ENCODE data around the gene CARMIL3. TPM values are rescaled to one million over a fixed set of nuclear protein-coding genes. Genes with fewer than 3 reads are reported as not detected.

CARMIL3 gene
- total RNA-seq, 1 donor from 2014 or later: 0.60 TPM

DNA sequence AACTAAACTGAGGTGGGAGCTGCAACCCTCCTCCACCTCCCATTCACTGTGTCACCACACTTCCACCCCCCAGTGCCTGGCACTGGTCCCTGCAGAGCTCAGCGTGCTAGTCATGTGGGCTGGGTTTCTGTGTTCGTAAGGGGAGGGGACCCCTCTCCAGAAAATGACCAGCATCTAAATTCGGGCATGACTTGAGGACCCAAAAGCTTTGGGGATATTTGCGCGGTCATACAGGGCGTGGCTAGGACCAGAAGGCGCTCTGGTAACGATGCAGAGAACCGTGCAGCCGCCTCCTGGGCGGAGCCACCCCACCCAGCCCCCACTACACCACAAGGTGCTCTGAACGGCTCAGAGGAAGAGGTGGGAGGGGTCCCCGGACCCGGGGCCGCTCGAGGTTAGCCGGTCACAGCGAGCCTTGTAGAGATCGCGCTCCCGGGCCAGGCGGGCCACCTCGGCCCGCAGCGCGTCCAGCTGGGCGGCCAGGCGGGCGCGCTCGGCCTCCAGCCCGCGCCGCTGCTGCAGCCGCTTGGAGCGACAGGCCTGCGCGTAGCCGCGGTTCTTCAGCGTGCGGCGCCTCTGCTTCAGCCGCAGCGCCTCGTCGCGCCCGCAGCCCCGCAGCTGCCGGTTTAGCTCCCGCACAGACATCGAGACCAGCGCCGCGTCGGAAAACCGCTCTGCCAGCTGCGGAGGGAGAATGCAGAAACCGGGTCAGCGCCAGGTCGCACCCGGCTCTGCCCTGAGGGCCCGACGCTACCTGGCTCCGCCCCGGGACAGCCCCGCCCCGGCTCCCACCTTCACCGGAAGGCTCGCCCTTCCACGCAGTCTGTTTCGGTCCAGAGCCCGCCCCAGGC lies 29.3 kb downstream of the CARMIL3 start:
- Mint-ChIP-seq H3K27me3 (ENCODE audit: low read depth) (peaks cover 30% of the 10 kb centered on the region), H3K4me3 (ENCODE audit: unreplicated experiment) (peak overlapping the region; percentile 70), H3K9me3 (ENCODE audit: low read depth) (no peaks in the 10 kb centered on the region), H3K27ac (ENCODE audit: unreplicated experiment) (no peak overlapping the region), H3K36me3 (ENCODE audit: low read depth) (no peaks in the 10 kb centered on the region), H3K4me1 (ENCODE audit: low read depth) (peaks cover 8% of the 10 kb centered on the region)
- TF ChIP-seq, protein P1, sequence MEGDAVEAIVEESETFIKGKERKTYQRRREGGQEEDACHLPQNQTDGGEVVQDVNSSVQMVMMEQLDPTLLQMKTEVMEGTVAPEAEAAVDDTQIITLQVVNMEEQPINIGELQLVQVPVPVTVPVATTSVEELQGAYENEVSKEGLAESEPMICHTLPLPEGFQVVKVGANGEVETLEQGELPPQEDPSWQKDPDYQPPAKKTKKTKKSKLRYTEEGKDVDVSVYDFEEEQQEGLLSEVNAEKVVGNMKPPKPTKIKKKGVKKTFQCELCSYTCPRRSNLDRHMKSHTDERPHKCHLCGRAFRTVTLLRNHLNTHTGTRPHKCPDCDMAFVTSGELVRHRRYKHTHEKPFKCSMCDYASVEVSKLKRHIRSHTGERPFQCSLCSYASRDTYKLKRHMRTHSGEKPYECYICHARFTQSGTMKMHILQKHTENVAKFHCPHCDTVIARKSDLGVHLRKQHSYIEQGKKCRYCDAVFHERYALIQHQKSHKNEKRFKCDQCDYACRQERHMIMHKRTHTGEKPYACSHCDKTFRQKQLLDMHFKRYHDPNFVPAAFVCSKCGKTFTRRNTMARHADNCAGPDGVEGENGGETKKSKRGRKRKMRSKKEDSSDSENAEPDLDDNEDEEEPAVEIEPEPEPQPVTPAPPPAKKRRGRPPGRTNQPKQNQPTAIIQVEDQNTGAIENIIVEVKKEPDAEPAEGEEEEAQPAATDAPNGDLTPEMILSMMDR (IDR thresholded peaks at IDR 0.05): no peak
- DNase-seq (ENCODE audit: low spot score): no peak

DNA sequence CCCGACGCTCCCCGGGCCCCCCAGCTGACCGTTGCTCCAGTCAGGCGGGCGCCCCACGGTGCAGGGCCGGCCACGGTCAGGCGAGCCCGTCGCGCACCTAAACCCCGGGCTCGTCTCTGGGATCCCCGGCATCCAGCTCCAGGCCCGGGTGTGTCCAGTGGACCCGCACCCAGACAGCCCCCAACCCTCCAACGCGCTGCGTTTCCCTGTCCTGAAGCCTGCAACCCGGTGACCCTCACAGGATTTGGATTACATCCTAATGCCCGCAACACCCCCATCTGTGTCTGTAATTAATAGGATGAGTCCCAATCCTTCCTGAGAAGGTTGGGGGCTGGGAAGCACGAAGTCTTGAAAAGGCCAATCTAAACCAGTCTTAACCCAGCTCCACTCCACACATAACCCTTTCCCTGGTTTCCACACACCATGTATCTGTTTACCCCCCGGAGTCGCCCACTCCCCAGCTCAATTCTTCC lies 30.0 kb downstream of the CARMIL3 start:
- no peak overlapping the region for H3K27ac Mint-ChIP-seq (ENCODE audit: unreplicated experiment)
- peaks cover 30% of the 10 kb centered on the region for H3K27me3 Mint-ChIP-seq (ENCODE audit: low read depth)
- H3K36me3 Mint-ChIP-seq (ENCODE audit: low read depth): no peaks in the 10 kb centered on the region
- TF ChIP-seq, protein P1 (IDR thresholded peaks at IDR 0.05): no peak
- H3K9me3 Mint-ChIP-seq (ENCODE audit: low read depth): no peaks in the 10 kb centered on the region
- no peak for DNase-seq (ENCODE audit: low spot score)
- H3K4me1 Mint-ChIP-seq (ENCODE audit: low read depth): peaks cover 8% of the 10 kb centered on the region
- H3K4me3 Mint-ChIP-seq (ENCODE audit: unreplicated experiment): peak overlapping the region; percentile 70

DNA sequence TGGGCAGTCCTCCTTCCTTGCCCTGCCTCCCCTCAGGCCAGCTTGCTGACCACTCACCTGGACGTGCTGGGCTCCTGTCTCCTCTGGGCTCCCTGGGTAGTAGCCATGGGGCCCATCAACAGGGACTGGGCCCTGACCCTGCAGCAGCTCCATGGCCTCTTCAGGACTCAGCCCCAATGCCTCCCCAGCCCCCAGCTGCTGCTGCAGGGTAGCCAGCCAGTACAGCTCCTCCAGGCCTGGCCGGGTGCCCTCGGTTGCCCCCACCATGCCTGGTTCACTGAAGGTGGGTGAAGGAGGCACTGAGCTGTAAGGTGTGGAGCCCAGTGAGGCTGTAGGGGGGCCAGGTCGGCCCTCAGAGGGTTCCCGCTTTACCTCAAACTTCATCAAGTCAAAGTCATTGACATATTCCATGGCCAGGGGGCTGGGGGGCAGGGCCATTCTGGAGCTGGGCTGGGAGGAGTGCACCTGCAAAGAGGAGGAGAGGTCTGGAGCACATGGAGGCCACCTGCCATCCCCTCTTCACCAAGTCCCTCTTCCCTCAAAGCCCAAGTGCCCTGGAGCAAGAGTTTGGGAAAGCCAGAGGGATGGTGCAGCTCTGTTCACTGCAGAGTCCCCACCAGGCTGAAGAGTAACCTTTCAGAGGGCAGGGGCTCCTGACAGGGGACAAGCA lies 30.7 kb downstream of the CARMIL3 start:
- H3K4me1 Mint-ChIP-seq (ENCODE audit: low read depth): peaks cover 8% of the 10 kb centered on the region

DNA sequence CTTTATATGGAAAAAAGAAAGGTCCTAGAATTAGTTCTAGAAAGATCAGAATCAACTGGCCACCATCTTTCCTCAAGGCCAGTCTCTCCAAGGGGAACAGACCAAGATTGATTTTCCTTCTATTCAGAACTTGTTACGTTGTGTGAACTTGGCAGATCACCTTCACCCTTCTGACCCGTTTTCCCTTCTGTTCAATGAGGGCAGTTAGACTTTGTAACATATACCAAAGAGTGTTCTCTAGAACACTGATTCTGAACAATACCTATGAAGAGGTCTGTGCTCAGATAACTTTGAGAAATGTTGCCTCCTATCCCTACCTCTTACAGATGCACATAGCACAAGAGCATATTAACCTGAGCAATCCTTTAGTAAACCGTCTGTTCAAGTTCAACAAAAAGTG lies 31.7 kb downstream of the CARMIL3 start:
- TF ChIP-seq, protein P1 (IDR thresholded peaks at IDR 0.05): no peak
- DNase-seq (ENCODE audit: low spot score): no peak
- Mint-ChIP-seq H3K27ac (ENCODE audit: unreplicated experiment) (no peak overlapping the region), H3K36me3 (ENCODE audit: low read depth) (no peaks in the 10 kb centered on the region), H3K4me3 (ENCODE audit: unreplicated experiment) (no peak overlapping the region), H3K9me3 (ENCODE audit: low read depth) (no peaks in the 10 kb centered on the region), H3K4me1 (ENCODE audit: low read depth) (peaks cover 8% of the 10 kb centered on the region), H3K27me3 (ENCODE audit: low read depth) (peaks cover 28% of the 10 kb centered on the region)

More for the DNA sequence above, 30.7 kb downstream of the CARMIL3 start:
- TF ChIP-seq, protein P1 (IDR thresholded peaks at IDR 0.05): no peak
- no peak for DNase-seq (ENCODE audit: low spot score)
- Mint-ChIP-seq H3K36me3 (ENCODE audit: low read depth) (no peaks in the 10 kb centered on the region), H3K27me3 (ENCODE audit: low read depth) (peaks cover 34% of the 10 kb centered on the region), H3K4me3 (ENCODE audit: unreplicated experiment) (peak overlapping the region; percentile 70), H3K9me3 (ENCODE audit: low read depth) (no peaks in the 10 kb centered on the region), H3K27ac (ENCODE audit: unreplicated experiment) (no peak overlapping the region)

DNA sequence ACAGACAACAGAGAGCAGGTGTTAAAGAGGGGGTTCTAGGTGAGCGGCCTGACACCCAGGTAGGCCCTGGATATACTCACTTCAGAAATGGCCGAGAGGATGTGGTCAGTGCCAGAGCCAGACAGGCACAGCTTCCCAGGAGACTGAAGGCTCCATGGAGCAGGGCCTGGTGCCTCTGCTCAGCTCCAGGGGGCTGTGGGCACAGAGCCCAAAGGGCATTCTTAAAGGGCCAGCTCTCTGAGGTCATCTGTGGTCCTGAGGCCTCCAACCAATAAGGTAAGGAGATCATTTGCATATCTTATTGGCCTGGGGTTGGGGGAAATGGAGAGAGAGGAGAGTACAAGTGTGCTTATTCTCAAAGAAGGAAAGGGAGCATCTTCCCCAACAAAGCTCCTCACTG lies 32.6 kb downstream of the CARMIL3 start:
- no peaks in the 10 kb centered on the region for H3K36me3 Mint-ChIP-seq (ENCODE audit: low read depth)
- no peak overlapping the region for H3K4me3 Mint-ChIP-seq (ENCODE audit: unreplicated experiment)
- H3K9me3 Mint-ChIP-seq (ENCODE audit: low read depth): no peaks in the 10 kb centered on the region
- peaks cover 22% of the 10 kb centered on the region for H3K27me3 Mint-ChIP-seq (ENCODE audit: low read depth)
- TF ChIP-seq, protein P1 (IDR thresholded peaks at IDR 0.05): no peak
- H3K27ac Mint-ChIP-seq (ENCODE audit: unreplicated experiment): no peak overlapping the region
- peak; percentile 27 for DNase-seq (ENCODE audit: low spot score)
- H3K4me1 Mint-ChIP-seq (ENCODE audit: low read depth): peaks cover 8% of the 10 kb centered on the region

All from chondrocyte (in vitro differentiated cells).